ENCODE results near the gene DPPA2.

GRCh38 chr3:109254770-109255169 lies 61.5 kb downstream of the DPPA2 start:
- TF ChIP-seq EZH2phosphoT487 (IDR thresholded peaks at IDR 0.05; ENCODE audit: insufficient read depth, low read depth): no peak
- no peak for TF ChIP-seq EZH2 (IDR thresholded peaks at IDR 0.05; ENCODE audit: insufficient read depth, poor library complexity, severe bottlenecking)
